Left lung (tissue), 10 donors: ENCODE results near the gene TMEM121B. TPM values are rescaled to one million over a fixed set of nuclear protein-coding genes. Genes with fewer than 3 reads are reported as not detected.

Source experiments
- ATAC-seq: fragments of 200-7000 bp; cut with Tn5 transposase; one replicate; pipeline ENCODE4 v1.9.1; 2020; ENCODE audit warnings: moderate library complexity
- DNase-seq, 4 donors: peaks; one replicate each; pipeline ENCODE4 v3.0.0-alpha.2; 2013 to 2020
- H3K27ac ChIP-seq, 2 donors: fragments of 200-600 bp; sonication (generic) in 1 of 2; one replicate each; pipeline versions ENCODE4 v1.5.0 to v1.8.0; 2020 to 2021
- H3K27me3 ChIP-seq, 2 donors: fragments of 200-600 bp; sonication (generic) in 1 of 2; one replicate each; pipeline versions ENCODE4 v1.5.0 to v1.8.0; 2020 to 2021
- H3K36me3 ChIP-seq, 2 donors: fragments of 200-600 bp; sonication (generic) in 1 of 2; one replicate each; pipeline versions ENCODE4 v1.5.0 to v1.8.0; 2020 to 2021
- H3K4me1 ChIP-seq, 2 donors: fragments of 200-600 bp; one replicate each; pipeline ENCODE4 v1.8.0; 2021
- H3K4me3 ChIP-seq, 2 donors: fragments of 200-600 bp; sonication (generic) in 1 of 2; one replicate each; pipeline versions ENCODE4 v1.5.0 to v1.8.0; 2020 to 2021; ENCODE audit warnings: mild to moderate bottlenecking in 1 of 2
- H3K9me3 ChIP-seq, 2 donors: fragments of 200-600 bp; sonication (generic) in 1 of 2; one replicate each; pipeline versions ENCODE4 v1.5.0 to v1.8.0; 2020 to 2021
- intact Hi-C, 2 donors: fragments of 100-400 bp; cut with DNase I; formaldehyde crosslinking; loops; one replicate each; pipeline versions ENCODE4 v1.11.2 to v1.14.2; 2022
- polyA plus RNA-seq, 6 donors: library from polyadenylated mRNA; unstranded; fragments of 120-200 nt; gene quantifications; one replicate each; pipeline ENCODE4 v1.2.1, GENCODE V29; 2013; ENCODE audit not compliant: insufficient read length in 6 of 6
- total RNA-seq, 2 donors: library from RNA; stranded (reverse); fragmentation: NEBNext Ultra II Directional; extraction: Animal tissue kit (Norgen Biotek cat#: 25700); gene quantifications; one replicate each; pipeline ENCODE4 v1.2.1, GENCODE V29; 2021
- TF ChIP-seq, protein P1 (sequence below), 2 donors: fragments of 200-600 bp; sonication (generic) in 1 of 2; IDR thresholded peaks; one replicate each; pipeline versions ENCODE4 v1.5.0 to v1.8.0; 2021; ENCODE audit warnings: antibody characterized with exemption in 2 of 2
- donor health status: DM: no; HTN: yes; CAD: no.
- donor health status: DM: no; HTN: no; CAD: no.

TMEM121B gene
- total and polyA plus RNA-seq, 8 donors = 0.41 to 1.4 (median 0.94) TPM

DNA sequence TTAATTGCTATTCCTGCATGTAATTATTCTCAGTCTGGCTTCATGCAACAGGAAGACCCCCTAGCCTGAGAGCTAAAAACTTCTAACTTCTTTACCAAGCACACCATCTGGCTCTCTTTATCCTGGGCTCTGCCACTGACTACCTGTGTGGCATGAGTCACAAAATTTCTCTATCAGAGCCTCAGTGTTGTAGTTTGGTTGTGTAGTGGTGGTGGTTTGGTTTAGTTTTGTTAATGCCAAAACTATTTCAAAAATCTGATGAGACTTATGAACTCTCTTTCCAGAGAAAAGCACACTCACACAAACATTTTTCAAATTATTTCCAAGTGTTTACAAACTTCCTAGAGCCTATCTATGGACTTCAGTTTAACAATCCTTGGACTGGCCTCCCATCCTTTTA is 43.9 kb downstream of the TMEM121B start:
- intact Hi-C loops = no loop called here
- no peaks in the 10 kb centered on the region for H3K9me3 ChIP-seq
- TF ChIP-seq, protein P1, sequence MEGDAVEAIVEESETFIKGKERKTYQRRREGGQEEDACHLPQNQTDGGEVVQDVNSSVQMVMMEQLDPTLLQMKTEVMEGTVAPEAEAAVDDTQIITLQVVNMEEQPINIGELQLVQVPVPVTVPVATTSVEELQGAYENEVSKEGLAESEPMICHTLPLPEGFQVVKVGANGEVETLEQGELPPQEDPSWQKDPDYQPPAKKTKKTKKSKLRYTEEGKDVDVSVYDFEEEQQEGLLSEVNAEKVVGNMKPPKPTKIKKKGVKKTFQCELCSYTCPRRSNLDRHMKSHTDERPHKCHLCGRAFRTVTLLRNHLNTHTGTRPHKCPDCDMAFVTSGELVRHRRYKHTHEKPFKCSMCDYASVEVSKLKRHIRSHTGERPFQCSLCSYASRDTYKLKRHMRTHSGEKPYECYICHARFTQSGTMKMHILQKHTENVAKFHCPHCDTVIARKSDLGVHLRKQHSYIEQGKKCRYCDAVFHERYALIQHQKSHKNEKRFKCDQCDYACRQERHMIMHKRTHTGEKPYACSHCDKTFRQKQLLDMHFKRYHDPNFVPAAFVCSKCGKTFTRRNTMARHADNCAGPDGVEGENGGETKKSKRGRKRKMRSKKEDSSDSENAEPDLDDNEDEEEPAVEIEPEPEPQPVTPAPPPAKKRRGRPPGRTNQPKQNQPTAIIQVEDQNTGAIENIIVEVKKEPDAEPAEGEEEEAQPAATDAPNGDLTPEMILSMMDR (IDR thresholded peaks at IDR 0.05) = no peak
- H3K4me1 ChIP-seq = peaks cover 0 to 19% of the 10 kb centered on the region in 2 donors
- H3K4me3 ChIP-seq = no peak overlapping the region
- no peak overlapping the region for H3K27ac ChIP-seq
- DNase-seq (no peak), ATAC-seq (no peak)
- no peaks in the 10 kb centered on the region for H3K27me3 ChIP-seq
- H3K36me3 ChIP-seq = no peaks in the 10 kb centered on the region

DNA sequence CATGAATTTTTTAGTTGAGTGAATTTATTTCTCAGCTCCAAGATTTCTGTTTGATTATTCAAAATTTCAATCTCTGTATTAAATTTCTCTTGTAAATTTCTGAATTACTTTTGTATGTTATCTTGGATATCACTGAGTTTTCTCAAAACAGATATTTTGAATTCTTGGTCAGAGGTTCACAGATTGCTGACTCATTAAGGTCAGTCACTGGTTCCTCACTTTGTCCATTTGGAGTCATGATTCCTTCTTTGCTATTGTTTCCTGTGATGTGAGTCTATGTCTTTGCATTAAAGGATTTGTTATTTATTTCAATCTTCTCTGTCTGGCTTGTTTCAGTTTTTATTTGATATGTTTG is 46.5 kb downstream of the TMEM121B start:
- Histone ChIP-seq H3K4me1 (peaks cover 0 to 19% of the 10 kb centered on the region in 2 donors), H3K27ac (no peak overlapping the region), H3K9me3 (no peaks in the 10 kb centered on the region), H3K36me3 (no peaks in the 10 kb centered on the region), H3K4me3 (no peak overlapping the region), H3K27me3 (no peaks in the 10 kb centered on the region)
- TF ChIP-seq, protein P1 (IDR thresholded peaks at IDR 0.05) = no peak
- DNase-seq = no peak
- no peak for ATAC-seq
- intact Hi-C loops = no loop called here

DNA sequence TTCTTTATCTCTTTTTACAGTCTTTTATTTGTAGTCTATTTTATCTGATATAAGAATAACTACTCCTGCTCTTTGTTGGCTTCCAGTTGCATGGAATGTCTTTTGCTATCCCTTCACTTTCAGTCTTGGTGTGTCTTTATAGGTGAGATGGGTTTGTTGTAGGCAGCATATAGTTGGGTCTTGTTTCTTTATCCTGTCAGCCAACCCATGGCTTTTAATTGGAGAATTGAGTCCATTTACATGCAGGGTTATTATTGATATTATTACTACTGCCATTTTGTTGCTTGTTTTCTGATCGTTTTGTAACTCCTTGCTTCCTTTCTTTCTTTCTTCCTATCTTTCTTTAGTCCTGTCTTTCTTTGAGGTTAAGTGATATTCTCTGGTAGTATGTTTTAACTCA is 48.3 kb downstream of the TMEM121B start:
- Histone ChIP-seq H3K4me3 (no peak overlapping the region), H3K4me1 (peaks cover 0 to 19% of the 10 kb centered on the region in 2 donors), H3K27me3 (no peaks in the 10 kb centered on the region), H3K27ac (no peak overlapping the region), H3K36me3 (no peaks in the 10 kb centered on the region), H3K9me3 (no peaks in the 10 kb centered on the region)
- intact Hi-C loops = no loop called here
- TF ChIP-seq, protein P1 (IDR thresholded peaks at IDR 0.05) = no peak
- ATAC-seq (no peak), DNase-seq (no peak)

Other genes starting within 250 kb of the TMEM121B start
- not detected for gene GAB4, start 113.1 kb downstream of the TMEM121B start, total RNA-seq
- gene GAB4, start 113.1 kb downstream of the TMEM121B start, polyA plus RNA-seq = not detected
- gene IL17RA, start 36.4 kb downstream of the TMEM121B start, total RNA-seq = 10 to 100 TPM; 29.3 to 61.6 TPM
- 10 to 100 TPM in 1 of 6 donors, 1 to 10 TPM in 5; 7.6 to 10.6 (median 8.3) TPM for gene IL17RA, start 36.4 kb downstream of the TMEM121B start, polyA plus RNA-seq
- 10 to 100 TPM; 18.1 to 34.2 TPM for gene HDHD5, start 37.9 kb upstream of the TMEM121B start, total RNA-seq
- gene HDHD5, start 37.9 kb upstream of the TMEM121B start, polyA plus RNA-seq = 10 to 100 TPM; 33.0 to 38.9 (median 35.7) TPM
- 10 to 100 TPM; 34.1 to 46.8 TPM for gene ADA2, start 98.1 kb upstream of the TMEM121B start, total RNA-seq
- 10 to 100 TPM; 22.6 to 80.5 (median 51.5) TPM for gene ADA2, start 98.1 kb upstream of the TMEM121B start, polyA plus RNA-seq
- gene CECR2, start 248.1 kb upstream of the TMEM121B start, total RNA-seq = 1 to 10 TPM; 8.0 to 9.9 TPM
- gene CECR2, start 248.1 kb upstream of the TMEM121B start, polyA plus RNA-seq = 10 to 100 TPM; 15.5 to 22.0 (median 18.2) TPM